Stimulated activated CD4-positive, alpha-beta T cell treated with anti-CD3 and anti-CD28 coated beads, Interleukin-12 subunit alpha, Interleukin-12 subunit beta, amount 100 ng/mL, for 48 hours (primary cell): Measurements from ENCODE around the gene TARM1.
"Not testable (repeated sequence)": the region's sequence is repeated elsewhere in the genome, so short reads cannot be mapped to it uniquely, and the experiment has no call there.

ENCODE experiments used
- DNase-seq, 3 donors: peaks; one replicate each; pipeline ENCODE4 v3.0.0-alpha.2; 2020; ENCODE audit warnings: low read depth in 2 of 3, low spot score in 1 of 3

TARM1 gene

GRCh38 chr19:54099903-54100255 lies 18.7 kb upstream of the TARM1 start:
- not testable (repeated sequence) for DNase-seq

GRCh38 chr19:54099190-54099902 lies 18.2 kb upstream of the TARM1 start:
- no peak for DNase-seq

- DNase-seq: no peak
Observed at GRCh38 chr19:54096617-54097106, 15.5 kb upstream of the TARM1 start.

GRCh38 chr19:54095859-54096616 lies 14.9 kb upstream of the TARM1 start:
- peak in 1 of 3 donors; percentile 31 for DNase-seq

- no peak for DNase-seq
Observed at GRCh38 chr19:54095136-54095858, 14.1 kb upstream of the TARM1 start.

GRCh38 chr19:54094426-54095000 lies 13.3 kb upstream of the TARM1 start:
- DNase-seq: no peak

- no peak for DNase-seq
Observed at GRCh38 chr19:54084410-54084809, 3.2 kb upstream of the TARM1 start.

GRCh38 chr19:54077334-54077733 lies 3.8 kb downstream of the TARM1 start:
- no peak for DNase-seq

GRCh38 chr19:54074851-54075250 lies 6.3 kb downstream of the TARM1 start:
- no peak for DNase-seq

GRCh38 chr19:54073829-54074228 lies 7.3 kb downstream of the TARM1 start:
- no peak for DNase-seq

- no peak for DNase-seq
Observed at GRCh38 chr19:54069470-54069869, 11.7 kb downstream of the TARM1 start.

- DNase-seq: no peak
Observed at GRCh38 chr19:54063350-54064116, 17.6 kb downstream of the TARM1 start, which contains the start of gene VSTM1. VSTM1 (minus strand) TSS chr19:54063897; CDS start chr19:54063777, 120 bp downstream.

GRCh38 chr19:54062643-54063042 lies 18.5 kb downstream of the TARM1 start:
- no peak for DNase-seq

- DNase-seq: no peak
Observed at GRCh38 chr19:54047616-54048015, 33.5 kb downstream of the TARM1 start.

- DNase-seq: no peak
Observed at GRCh38 chr19:54045771-54046170, 35.4 kb downstream of the TARM1 start.

- no peak for DNase-seq
Observed at GRCh38 chr19:54042989-54043388, 38.2 kb downstream of the TARM1 start.

GRCh38 chr19:54041969-54042606 lies 39.1 kb downstream of the TARM1 start:
- DNase-seq: no peak

GRCh38 chr19:54040003-54040402 lies 41.2 kb downstream of the TARM1 start:
- DNase-seq: no peak

- DNase-seq: not testable (repeated sequence)
Observed at GRCh38 chr19:54036542-54036941, 44.6 kb downstream of the TARM1 start.
